HepG2 (cell line): ENCODE results near the gene EHD1. TPM values are rescaled to one million over a fixed set of nuclear protein-coding genes. Genes with fewer than 3 reads are reported as not detected.

ENCODE experiments used
- AHR ChIP-seq: IDR thresholded peaks from 2 replicates; pipeline ENCODE4 v1.6.1; 2018; ENCODE audit warnings: missing genetic modification reagents, missing compliant biosample characterization
- ATF5 ChIP-seq: sonication (generic); formaldehyde crosslinking; IDR thresholded peaks from 2 replicates; pipeline ENCODE4 v1.4.0; 2020; ENCODE audit warnings: mild to moderate bottlenecking, low read depth, missing genetic modification reagents
- ATF7-NPFF ChIP-seq: sonication (generic); formaldehyde crosslinking; IDR thresholded peaks from 2 replicates; pipeline ENCODE4 v1.8.1; 2023; ENCODE audit warnings: mild to moderate bottlenecking, low read depth, missing genetic modification reagents, moderate library complexity
- GABPA ChIP-seq, 2 experiments: IDR thresholded peaks; 2 replicates each; pipeline ENCODE4 v1.6.1; 2011 to 2016; ENCODE audit warnings: low read depth in 2 of 2, low read length in 1 of 2, missing biosample characterization in 1 of 2, missing genetic modification characterization in 1 of 2
- HIVEP1 ChIP-seq: sonication (generic); formaldehyde crosslinking; IDR thresholded peaks from 2 replicates; pipeline ENCODE4 v1.4.0; 2020; ENCODE audit warnings: mild to moderate bottlenecking, missing genetic modification reagents
- SALL2 ChIP-seq: sonication (generic); formaldehyde crosslinking; IDR thresholded peaks from 2 replicates; pipeline ENCODE4 v1.8.1; 2023; ENCODE audit warnings: mild to moderate bottlenecking, missing genetic modification reagents, inconsistent platforms
- SIN3A ChIP-seq: IDR thresholded peaks from 2 replicates; pipeline ENCODE4 v1.6.1; 2011; ENCODE audit warnings: low read depth, mild to moderate bottlenecking, control low read depth, low read length, borderline replicate concordance
- SMARCE1 ChIP-seq: fragments of 450-650 bp; IDR thresholded peaks from 2 replicates; pipeline ENCODE4 v1.6.1; 2017; ENCODE audit warnings: borderline replicate concordance
- SOX6 ChIP-seq, 2 experiments: fragments of 450-650 bp in 1 of 2; sonication (generic) in 1 of 2; formaldehyde crosslinking in 1 of 2; IDR thresholded peaks; 2 replicates each; pipeline versions ENCODE4 v1.4.0 to v1.6.1; 2017 to 2020; ENCODE audit warnings: antibody characterized with exemption in 1 of 2, mild to moderate bottlenecking in 1 of 2, missing genetic modification reagents in 1 of 2
- SP5 ChIP-seq: IDR thresholded peaks from 2 replicates; pipeline ENCODE4 v1.6.1; 2016; ENCODE audit warnings: low read depth, borderline replicate concordance
- YEATS4 ChIP-seq: sonication (generic); formaldehyde crosslinking; IDR thresholded peaks from 2 replicates; pipeline ENCODE4 v1.4.0; 2020; ENCODE audit warnings: missing genetic modification reagents, borderline replicate concordance
- ZNF138 ChIP-seq: sonication (generic); formaldehyde crosslinking; IDR thresholded peaks from 2 replicates; pipeline ENCODE4 v1.5.0; 2020; ENCODE audit warnings: mild to moderate bottlenecking, low read depth, missing genetic modification reagents
- ZNF230 ChIP-seq: sonication (generic); formaldehyde crosslinking; IDR thresholded peaks from 2 replicates; pipeline ENCODE4 v1.4.0; 2020; ENCODE audit warnings: mild to moderate bottlenecking, missing genetic modification reagents
- ZNF251 ChIP-seq: sonication (generic); formaldehyde crosslinking; IDR thresholded peaks from 2 replicates; pipeline ENCODE4 v1.9.0; 2021; ENCODE audit warnings: mild to moderate bottlenecking, missing genetic modification reagents
- ZNF256 ChIP-seq: sonication (generic); formaldehyde crosslinking; conservative IDR thresholded peaks from 2 replicates; pipeline ENCODE4 v1.4.0; 2020; ENCODE audit warnings: missing genetic modification reagents
- ZNF441 ChIP-seq: sonication (generic); formaldehyde crosslinking; IDR thresholded peaks from 2 replicates; pipeline ENCODE4 v1.7.0; 2021; ENCODE audit warnings: missing genetic modification reagents, borderline replicate concordance
- ZNF513 ChIP-seq: sonication (generic); formaldehyde crosslinking; conservative IDR thresholded peaks from 2 replicates; pipeline ENCODE4 v1.5.0; 2020; ENCODE audit warnings: missing genetic modification reagents
- ZNF547 ChIP-seq: sonication (generic); formaldehyde crosslinking; IDR thresholded peaks from 2 replicates; pipeline ENCODE4 v1.5.1; 2020; ENCODE audit warnings: mild to moderate bottlenecking, missing genetic modification reagents
- ZNF670 ChIP-seq: sonication (generic); formaldehyde crosslinking; IDR thresholded peaks from 2 replicates; pipeline ENCODE4 v1.8.0; 2022; ENCODE audit warnings: mild to moderate bottlenecking, missing genetic modification reagents, borderline replicate concordance
- ZNF747 ChIP-seq: sonication (generic); formaldehyde crosslinking; IDR thresholded peaks from 2 replicates; pipeline ENCODE4 v1.8.1; 2023; ENCODE audit warnings: missing genetic modification reagents, mild to moderate bottlenecking, borderline replicate concordance
- polyA plus RNA-seq, 8 experiments: library from polyadenylated mRNA; depleted of rRNA in 3 of 8; stranded (reverse) in 7 of 8; unstranded in 1 of 8; fragments of >200 nt; fragmentation: Illumina TruSeq in 4 of 8; extraction: Trizol in 4 of 8; gene quantifications; 2 replicates each; pipeline versions ENCODE4 v1.2.1 to v1.2.3, GENCODE V29; 2011 to 2016; ENCODE audit warnings: low read depth in 4 of 8, missing spikeins in 1 of 8, mixed read lengths in 1 of 8; ENCODE audit not compliant: insufficient read depth in 1 of 8
- total RNA-seq, 5 experiments: library from RNA; depleted of rRNA; stranded (reverse); fragments of >200 nt; fragmentation: Illumina TruSeq; extraction: Trizol; gene quantifications; 2 replicates each; pipeline ENCODE4 v1.2.3, GENCODE V29; 2016; ENCODE audit warnings: low read depth in 1 of 5
- TF ChIP-seq, protein P1 (sequence below): sonication (generic); formaldehyde crosslinking; IDR thresholded peaks from 2 replicates; pipeline ENCODE4 v1.4.0; 2020; ENCODE audit warnings: missing genetic modification reagents
- TF ChIP-seq, protein P2 (sequence below): sonication (generic); formaldehyde crosslinking; IDR thresholded peaks from 2 replicates; pipeline ENCODE4 v1.9.0; 2021; ENCODE audit warnings: missing genetic modification reagents, mild to moderate bottlenecking, borderline replicate concordance

EHD1 gene
- total and polyA plus RNA-seq, 2 of the 13 experiments (the other 11 are each of a cell fraction or from before 2014, with no cell fraction given) = 23.6 to 26.6 TPM

DNA sequence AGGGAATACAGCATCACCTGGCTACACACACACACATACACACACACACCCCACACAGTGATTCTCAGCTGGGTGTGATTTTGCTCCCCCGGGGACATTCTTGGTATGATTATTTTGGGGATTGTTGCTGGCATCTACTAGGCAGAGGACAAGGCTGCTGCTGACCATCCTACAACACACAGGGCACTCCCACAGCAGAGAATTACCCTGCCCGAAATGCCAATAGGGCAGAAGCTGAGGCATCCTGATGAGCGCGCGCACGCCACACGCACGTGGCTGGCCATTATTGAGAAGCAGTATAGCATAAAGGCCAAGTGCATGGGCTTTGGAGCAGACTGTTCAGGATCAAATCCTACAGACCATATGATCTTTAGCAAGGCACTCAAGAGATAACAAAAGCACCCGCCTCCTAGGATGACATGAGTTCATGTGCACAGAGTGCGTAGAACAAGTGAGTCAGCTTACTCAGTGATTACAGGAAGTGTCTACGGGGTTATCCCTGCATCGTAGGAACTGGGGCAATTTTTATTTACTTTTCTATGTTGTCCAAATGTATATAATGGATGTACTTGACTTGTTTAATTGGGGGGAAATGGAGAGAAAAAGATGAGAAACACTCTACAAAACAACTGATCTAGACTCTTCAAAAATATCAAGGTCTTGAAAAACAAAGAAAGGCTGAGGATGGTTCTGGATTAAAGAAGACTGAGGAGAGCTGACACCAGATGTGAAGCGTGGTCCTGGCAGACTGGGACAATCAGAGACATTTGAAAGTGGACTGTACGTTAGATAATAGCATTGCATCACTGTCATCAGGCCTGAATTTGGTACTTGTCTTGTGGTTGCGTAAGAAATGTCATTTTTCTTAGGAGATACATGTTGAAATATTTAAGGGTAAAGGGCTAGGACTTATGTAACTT lies 7.2 kb upstream of the EHD1 start (continued):
- TF ChIP-seq, protein P1, sequence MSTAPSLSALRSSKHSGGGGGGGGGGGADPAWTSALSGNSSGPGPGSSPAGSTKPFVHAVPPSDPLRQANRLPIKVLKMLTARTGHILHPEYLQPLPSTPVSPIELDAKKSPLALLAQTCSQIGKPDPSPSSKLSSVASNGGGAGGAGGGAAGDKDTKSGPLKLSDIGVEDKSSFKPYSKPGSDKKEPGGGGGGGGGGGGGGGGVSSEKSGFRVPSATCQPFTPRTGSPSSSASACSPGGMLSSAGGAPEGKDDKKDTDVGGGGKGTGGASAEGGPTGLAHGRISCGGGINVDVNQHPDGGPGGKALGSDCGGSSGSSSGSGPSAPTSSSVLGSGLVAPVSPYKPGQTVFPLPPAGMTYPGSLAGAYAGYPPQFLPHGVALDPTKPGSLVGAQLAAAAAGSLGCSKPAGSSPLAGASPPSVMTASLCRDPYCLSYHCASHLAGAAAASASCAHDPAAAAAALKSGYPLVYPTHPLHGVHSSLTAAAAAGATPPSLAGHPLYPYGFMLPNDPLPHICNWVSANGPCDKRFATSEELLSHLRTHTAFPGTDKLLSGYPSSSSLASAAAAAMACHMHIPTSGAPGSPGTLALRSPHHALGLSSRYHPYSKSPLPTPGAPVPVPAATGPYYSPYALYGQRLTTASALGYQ (CRISPR knock-in tag) = no peak
- no peak for TF ChIP-seq ATF5
- TF ChIP-seq ZNF251 (CRISPR knock-in tag) = no peak
- no peak for TF ChIP-seq SOX6 (IDR thresholded peaks at IDR 0.05)
- TF ChIP-seq SOX6 (CRISPR knock-in tag; IDR thresholded peaks at IDR 0.05) = peak; percentile 81
- TF ChIP-seq ZNF547 (CRISPR knock-in tag) = no peak
- TF ChIP-seq ZNF256 (CRISPR knock-in tag) = no peak
- TF ChIP-seq ATF7-NPFF = no peak
- TF ChIP-seq SALL2 = no peak
- TF ChIP-seq SMARCE1 = no peak
- TF ChIP-seq ZNF230 (CRISPR knock-in tag) = no peak
- no peak for TF ChIP-seq GABPA (IDR thresholded peaks at IDR 0.05; ENCODE audit: low read depth, low read length)
- peak; percentile 35 for TF ChIP-seq GABPA (CRISPR knock-in tag; IDR thresholded peaks at IDR 0.05; ENCODE audit: low read depth)
- no peak for TF ChIP-seq SIN3A
- TF ChIP-seq HIVEP1 (CRISPR knock-in tag) = no peak
- TF ChIP-seq AHR (CRISPR knock-in tag) = no peak
- TF ChIP-seq ZNF513 (CRISPR knock-in tag) = no peak
- no peak for TF ChIP-seq ZNF747 (CRISPR knock-in tag)
- peak; percentile 38; the same call in 1 of the 2 replicates for TF ChIP-seq SP5
- TF ChIP-seq, protein P2, sequence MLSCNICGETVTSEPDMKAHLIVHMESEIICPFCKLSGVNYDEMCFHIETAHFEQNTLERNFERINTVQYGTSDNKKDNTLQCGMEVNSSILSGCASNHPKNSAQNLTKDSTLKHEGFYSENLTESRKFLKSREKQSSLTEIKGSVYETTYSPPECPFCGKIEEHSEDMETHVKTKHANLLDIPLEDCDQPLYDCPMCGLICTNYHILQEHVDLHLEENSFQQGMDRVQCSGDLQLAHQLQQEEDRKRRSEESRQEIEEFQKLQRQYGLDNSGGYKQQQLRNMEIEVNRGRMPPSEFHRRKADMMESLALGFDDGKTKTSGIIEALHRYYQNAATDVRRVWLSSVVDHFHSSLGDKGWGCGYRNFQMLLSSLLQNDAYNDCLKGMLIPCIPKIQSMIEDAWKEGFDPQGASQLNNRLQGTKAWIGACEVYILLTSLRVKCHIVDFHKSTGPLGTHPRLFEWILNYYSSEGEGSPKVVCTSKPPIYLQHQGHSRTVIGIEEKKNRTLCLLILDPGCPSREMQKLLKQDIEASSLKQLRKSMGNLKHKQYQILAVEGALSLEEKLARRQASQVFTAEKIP (CRISPR knock-in tag) = no peak
- no peak for TF ChIP-seq YEATS4 (CRISPR knock-in tag)
- no peak for TF ChIP-seq ZNF138 (CRISPR knock-in tag)
- TF ChIP-seq ZNF441 (CRISPR knock-in tag) = no peak
- TF ChIP-seq ZNF670 (CRISPR knock-in tag) = no peak
